Suprapubic skin (tissue), 3 donors: ENCODE data around the gene PPP1R13B.

Experiments
- EP300 ChIP-seq: sonication (generic); formaldehyde crosslinking; IDR thresholded peaks from one replicate; pipeline ENCODE4 v1.6.1; 2017; ENCODE audit warnings: antibody characterized with exemption
- POLR2A ChIP-seq, 2 donors: fragments of 450-650 bp; IDR thresholded peaks; one replicate each; pipeline ENCODE4 v1.6.1; 2017; ENCODE audit warnings: antibody characterized with exemption in 2 of 2, mild to moderate bottlenecking in 2 of 2, moderate library complexity in 2 of 2
- TF ChIP-seq, protein P1 (sequence below), 2 donors: fragments of 200-600 bp in 1 of 2; fragments of 450-650 bp in 1 of 2; sonication (generic) in 1 of 2; IDR thresholded peaks; one replicate each; pipeline ENCODE4 v1.5.1; 2016 to 2019; ENCODE audit warnings: antibody characterized with exemption in 2 of 2, mild to moderate bottlenecking in 1 of 2, moderate library complexity in 1 of 2

DNA sequence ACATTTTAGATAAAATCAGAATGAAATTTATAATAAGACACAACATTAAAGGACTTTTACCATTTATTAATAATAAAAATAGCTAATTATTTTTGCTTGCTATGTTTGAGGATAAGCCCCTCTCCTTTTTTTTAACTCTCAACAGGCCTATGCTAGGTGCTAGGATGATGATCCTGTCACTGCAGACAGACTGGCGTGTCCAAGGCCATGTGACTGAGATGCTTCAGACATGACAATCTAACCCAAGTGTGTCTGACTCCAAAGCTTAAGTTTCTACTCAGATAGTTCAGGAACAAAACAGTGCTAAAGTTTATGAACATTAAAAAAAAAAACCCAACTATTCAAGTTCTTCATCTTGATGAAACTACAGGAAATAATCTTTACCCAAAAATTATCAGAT, 29.8 kb downstream of the PPP1R13B start:
- TF ChIP-seq EP300: no peak
- TF ChIP-seq, protein P1, sequence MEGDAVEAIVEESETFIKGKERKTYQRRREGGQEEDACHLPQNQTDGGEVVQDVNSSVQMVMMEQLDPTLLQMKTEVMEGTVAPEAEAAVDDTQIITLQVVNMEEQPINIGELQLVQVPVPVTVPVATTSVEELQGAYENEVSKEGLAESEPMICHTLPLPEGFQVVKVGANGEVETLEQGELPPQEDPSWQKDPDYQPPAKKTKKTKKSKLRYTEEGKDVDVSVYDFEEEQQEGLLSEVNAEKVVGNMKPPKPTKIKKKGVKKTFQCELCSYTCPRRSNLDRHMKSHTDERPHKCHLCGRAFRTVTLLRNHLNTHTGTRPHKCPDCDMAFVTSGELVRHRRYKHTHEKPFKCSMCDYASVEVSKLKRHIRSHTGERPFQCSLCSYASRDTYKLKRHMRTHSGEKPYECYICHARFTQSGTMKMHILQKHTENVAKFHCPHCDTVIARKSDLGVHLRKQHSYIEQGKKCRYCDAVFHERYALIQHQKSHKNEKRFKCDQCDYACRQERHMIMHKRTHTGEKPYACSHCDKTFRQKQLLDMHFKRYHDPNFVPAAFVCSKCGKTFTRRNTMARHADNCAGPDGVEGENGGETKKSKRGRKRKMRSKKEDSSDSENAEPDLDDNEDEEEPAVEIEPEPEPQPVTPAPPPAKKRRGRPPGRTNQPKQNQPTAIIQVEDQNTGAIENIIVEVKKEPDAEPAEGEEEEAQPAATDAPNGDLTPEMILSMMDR (IDR thresholded peaks at IDR 0.05): no peak
- TF ChIP-seq POLR2A (IDR thresholded peaks at IDR 0.05): no peak
